Astrocyte of the spinal cord (primary cell): ENCODE results near the gene AQP5.
A peak's percentile ranks its signal among the peaks of the same experiment; 100 is the strongest.

Experiments
- DNase-seq: peaks from one replicate; pipeline ENCODE4 v3.0.0; 2011; ENCODE audit warnings: low read depth, low spot score
- H3K4me3 ChIP-seq: 2 replicates; pipeline ENCODE4 v1.5.1; 2011; ENCODE audit warnings: low read depth, mild to moderate bottlenecking, low read length, moderate library complexity
- CTCF ChIP-seq: IDR thresholded peaks from 2 replicates; pipeline ENCODE4 v1.5.1; 2012; ENCODE audit warnings: low read depth, mild to moderate bottlenecking, low read length, inconsistent platforms
- in situ Hi-C: cut with HindIII; loops from 2 replicates; pipeline ENCODE4 v1.10.0; 2017; ENCODE audit warnings: low sequenced_read_pairs

The AQP5 gene

DNA sequence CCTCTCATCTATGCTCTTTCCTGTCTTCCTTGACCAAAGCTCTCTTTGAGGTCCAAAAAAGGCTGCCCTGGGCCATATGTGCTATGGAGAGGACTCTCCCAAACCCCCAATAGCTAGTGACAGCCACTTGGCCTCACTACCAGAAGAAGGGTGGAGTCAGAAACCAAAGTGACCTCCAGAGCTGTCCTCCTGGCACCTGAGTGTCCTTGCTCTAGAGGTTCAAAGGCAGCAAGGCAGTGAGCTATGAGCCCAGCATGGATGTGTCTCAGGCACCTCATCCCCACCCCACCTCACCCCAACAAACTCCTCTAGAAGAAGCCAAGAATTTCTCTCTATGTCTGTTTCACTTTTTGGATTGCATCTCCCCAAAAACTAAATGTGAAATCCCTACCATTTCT lies 4.1 kb upstream of the AQP5 start:
- no peak for TF ChIP-seq CTCF
- no peak for DNase-seq
- in situ Hi-C loops = no loop called here
- H3K4me3 ChIP-seq = no peak overlapping the region

- TF ChIP-seq CTCF = no peak
- H3K4me3 ChIP-seq = no peak overlapping the region
- peak; percentile 22 for DNase-seq
- in situ Hi-C loops = no loop called here
These were observed 1.8 kb upstream of the AQP5 start for GRCh38 chr12:49959685-49960473.

GRCh38 chr12:49960474-49961110 lies 1.1 kb upstream of the AQP5 start:
- no peak for TF ChIP-seq CTCF
- no peak for DNase-seq
- H3K4me3 ChIP-seq = no peak overlapping the region
- in situ Hi-C loops = no loop called here

- TF ChIP-seq CTCF = no peak
- DNase-seq = no peak
- no peak overlapping the region for H3K4me3 ChIP-seq
- in situ Hi-C loops = no loop called here
These were observed 507 bp downstream of the AQP5 start for GRCh38 chr12:49961993-49962764.

DNA sequence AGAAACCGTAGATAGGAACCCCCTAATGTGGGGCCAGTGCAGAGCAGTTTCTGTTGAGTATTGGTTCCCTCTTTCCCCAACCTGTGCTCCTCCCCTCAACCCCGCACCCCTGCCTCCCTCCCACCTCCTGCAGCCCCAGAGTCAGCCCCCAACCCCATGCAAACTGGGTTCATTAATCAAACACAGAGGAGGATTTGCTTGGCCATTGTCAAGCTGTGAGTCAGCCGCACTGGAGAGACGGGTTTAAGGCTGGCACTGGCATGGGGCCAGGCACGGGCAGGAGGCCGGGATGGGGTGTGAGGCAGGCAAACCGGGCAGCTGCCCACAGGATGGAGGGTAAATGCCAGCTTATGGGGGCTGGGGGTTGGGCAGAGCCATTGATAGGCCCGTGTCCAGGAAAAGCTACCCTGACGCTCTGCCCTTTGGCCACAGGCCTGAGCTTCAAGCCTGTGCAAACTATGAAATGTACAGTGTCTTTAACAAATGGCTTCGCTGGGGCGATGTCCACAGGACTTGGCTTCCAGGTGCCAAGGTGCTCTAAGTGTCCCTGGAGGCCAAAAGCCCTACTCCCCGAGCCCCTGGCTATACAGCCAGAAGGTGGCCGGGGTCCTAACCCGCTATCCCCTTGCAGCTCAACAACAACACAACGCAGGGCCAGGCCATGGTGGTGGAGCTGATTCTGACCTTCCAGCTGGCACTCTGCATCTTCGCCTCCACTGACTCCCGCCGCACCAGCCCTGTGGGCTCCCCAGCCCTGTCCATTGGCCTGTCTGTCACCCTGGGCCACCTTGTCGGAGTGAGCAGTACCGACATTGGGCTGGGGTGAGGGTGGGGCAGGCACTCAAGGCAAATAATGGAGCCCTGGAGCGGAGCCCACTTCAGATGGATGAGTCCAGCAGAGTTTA lies 1.4 kb downstream of the AQP5 start:
- no peak overlapping the region for H3K4me3 ChIP-seq
- in situ Hi-C loops = no loop called here
- DNase-seq = no peak
- no peak for TF ChIP-seq CTCF
